PC-3 (cell line): ENCODE data around the gene SETBP1.

Source experiments
- EZH2 ChIP-seq: fragments of 300-600 bp; sonication (generic); IDR thresholded peaks from one replicate; pipeline ENCODE4 v1.6.1; 2017; ENCODE audit warnings: antibody characterized with exemption, mild to moderate bottlenecking, low read length; ENCODE audit not compliant: unreplicated experiment
- TF ChIP-seq, protein P1 (sequence below): fragments of 300-600 bp; sonication (generic); conservative IDR thresholded peaks from 2 replicates; pipeline ENCODE4 v1.5.1; 2017; ENCODE audit warnings: antibody characterized with exemption, low read depth, mild to moderate bottlenecking, low read length

DNA sequence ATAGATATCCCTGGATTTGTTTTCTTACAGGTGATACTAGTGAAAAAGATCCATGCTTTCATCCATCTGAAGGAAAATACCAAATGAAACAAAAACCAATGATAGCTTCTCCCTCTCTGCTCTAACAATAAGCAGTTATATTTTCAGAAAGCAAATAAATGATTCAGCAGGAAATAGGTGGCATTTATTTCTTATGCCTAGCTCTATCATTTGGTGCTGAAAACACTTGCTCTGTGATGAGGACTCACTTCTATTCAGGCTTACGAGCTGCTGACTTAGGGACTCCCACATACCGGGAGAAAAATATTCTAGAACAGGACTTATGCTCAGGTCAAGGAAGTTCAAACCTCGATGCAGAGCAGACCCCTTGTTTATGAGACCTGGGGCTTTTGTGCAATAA is 142.6 kb downstream of the SETBP1 start:
- TF ChIP-seq, protein P1, sequence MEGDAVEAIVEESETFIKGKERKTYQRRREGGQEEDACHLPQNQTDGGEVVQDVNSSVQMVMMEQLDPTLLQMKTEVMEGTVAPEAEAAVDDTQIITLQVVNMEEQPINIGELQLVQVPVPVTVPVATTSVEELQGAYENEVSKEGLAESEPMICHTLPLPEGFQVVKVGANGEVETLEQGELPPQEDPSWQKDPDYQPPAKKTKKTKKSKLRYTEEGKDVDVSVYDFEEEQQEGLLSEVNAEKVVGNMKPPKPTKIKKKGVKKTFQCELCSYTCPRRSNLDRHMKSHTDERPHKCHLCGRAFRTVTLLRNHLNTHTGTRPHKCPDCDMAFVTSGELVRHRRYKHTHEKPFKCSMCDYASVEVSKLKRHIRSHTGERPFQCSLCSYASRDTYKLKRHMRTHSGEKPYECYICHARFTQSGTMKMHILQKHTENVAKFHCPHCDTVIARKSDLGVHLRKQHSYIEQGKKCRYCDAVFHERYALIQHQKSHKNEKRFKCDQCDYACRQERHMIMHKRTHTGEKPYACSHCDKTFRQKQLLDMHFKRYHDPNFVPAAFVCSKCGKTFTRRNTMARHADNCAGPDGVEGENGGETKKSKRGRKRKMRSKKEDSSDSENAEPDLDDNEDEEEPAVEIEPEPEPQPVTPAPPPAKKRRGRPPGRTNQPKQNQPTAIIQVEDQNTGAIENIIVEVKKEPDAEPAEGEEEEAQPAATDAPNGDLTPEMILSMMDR: no peak
- no peak for TF ChIP-seq EZH2
